Neuronal stem cell (in vitro differentiated cells): ENCODE results near the gene KCNN2.

Experiments
- DNase-seq: peaks from one replicate; pipeline ENCODE4 v3.0.0-alpha.2; 2013; ENCODE audit warnings: low spot score
- H2AFZ ChIP-seq: one replicate; pipeline ENCODE4 v1.6.1; 2013; ENCODE audit warnings: mild to moderate bottlenecking, low read length, inconsistent platforms
- H2AK5ac ChIP-seq: 2 replicates; pipeline ENCODE4 v1.6.1; 2013; ENCODE audit warnings: low read depth, mild to moderate bottlenecking, inconsistent platforms, low read length, moderate library complexity, mixed read lengths
- H2BK120ac ChIP-seq: 2 replicates; pipeline ENCODE4 v1.6.1; 2013; ENCODE audit warnings: low read depth, mild to moderate bottlenecking, inconsistent platforms, low read length, moderate library complexity, mixed read lengths
- H2BK12ac ChIP-seq: one replicate; pipeline ENCODE4 v1.6.1; 2013; ENCODE audit warnings: low read length, inconsistent platforms
- H2BK15ac ChIP-seq: 2 replicates; pipeline ENCODE4 v1.6.1; 2013; ENCODE audit warnings: mild to moderate bottlenecking, low read length, inconsistent platforms, mixed read lengths
- H2BK5ac ChIP-seq: one replicate; pipeline ENCODE4 v1.6.1; 2013; ENCODE audit warnings: inconsistent platforms, mild to moderate bottlenecking, low read length, moderate library complexity
- H3K14ac ChIP-seq: one replicate; pipeline ENCODE4 v1.6.1; 2013; ENCODE audit warnings: low read length, inconsistent platforms
- H3K18ac ChIP-seq: 2 replicates; pipeline ENCODE4 v1.6.1; 2013; ENCODE audit warnings: low read length, inconsistent platforms
- H3K23ac ChIP-seq: 2 replicates; pipeline ENCODE4 v1.6.1; 2013; ENCODE audit warnings: low read depth, mild to moderate bottlenecking, mixed read lengths, low read length, inconsistent platforms; ENCODE audit not compliant: poor library complexity
- H3K27ac ChIP-seq: replicated peaks from 3 replicates; pipeline ENCODE4 v1.5.1; 2013; ENCODE audit warnings: low read length, inconsistent platforms
- H3K27me3 ChIP-seq, 3 experiments: 2 replicates each; pipeline ENCODE4 v1.6.1; 2013; ENCODE audit warnings: low read length in 3 of 3, mild to moderate bottlenecking in 2 of 3, inconsistent platforms in 1 of 3, low read depth in 1 of 3, mixed read lengths in 1 of 3, moderate library complexity in 1 of 3; ENCODE audit not compliant: control insufficient read depth in 3 of 3, insufficient read depth in 3 of 3
- H3K36me3 ChIP-seq, 2 donors: replicated peaks in 1 of 2; 2 replicates each; pipeline ENCODE4 v1.6.1; 2013; ENCODE audit warnings: low read length in 2 of 2; ENCODE audit not compliant: control insufficient read depth in 2 of 2, insufficient read depth in 2 of 2
- H3K4ac ChIP-seq: 2 replicates; pipeline ENCODE4 v1.6.1; 2013; ENCODE audit warnings: inconsistent platforms, mild to moderate bottlenecking, low read length, moderate library complexity
- H3K4me1 ChIP-seq, 2 donors: 1 replicate in 1 of 2; 2 replicates in 1 of 2; pipeline ENCODE4 v1.6.1; 2013; ENCODE audit warnings: low read length in 2 of 2, low read depth in 1 of 2; ENCODE audit not compliant: control insufficient read depth in 2 of 2, insufficient read depth in 1 of 2
- H3K4me2 ChIP-seq: one replicate; pipeline ENCODE4 v1.6.1; 2013; ENCODE audit warnings: mild to moderate bottlenecking, low read length, inconsistent platforms; ENCODE audit not compliant: insufficient read depth, poor library complexity, severe bottlenecking
- H3K4me3 ChIP-seq, 2 donors: 2 replicates each; pipeline ENCODE4 v1.5.1; 2013; ENCODE audit warnings: low read length in 2 of 2, mild to moderate bottlenecking in 2 of 2, inconsistent platforms in 1 of 2, moderate library complexity in 1 of 2
- H3K79me1 ChIP-seq: one replicate; pipeline ENCODE4 v1.6.1; 2013; ENCODE audit warnings: low read depth, mild to moderate bottlenecking, inconsistent platforms, low read length, moderate library complexity
- H3K9ac ChIP-seq: one replicate; pipeline ENCODE4 v1.6.1; 2013; ENCODE audit warnings: mild to moderate bottlenecking, low read depth, low read length, inconsistent platforms; ENCODE audit not compliant: poor library complexity
- H3K9me3 ChIP-seq, 2 donors: replicated peaks in 1 of 2; 2 replicates each; pipeline versions ENCODE3 to v1.6.1; 2013; ENCODE audit warnings: low read length in 2 of 2, mild to moderate bottlenecking in 2 of 2, inconsistent platforms in 1 of 2, low read depth in 1 of 2, mixed read lengths in 1 of 2, moderate library complexity in 1 of 2; ENCODE audit not compliant: control insufficient read depth in 2 of 2, insufficient read depth in 1 of 2
- H4K8ac ChIP-seq: one replicate; pipeline ENCODE4 v1.6.1; 2013; ENCODE audit warnings: low read depth, mild to moderate bottlenecking, inconsistent platforms, low read length, moderate library complexity
- H4K91ac ChIP-seq: one replicate; pipeline ENCODE4 v1.6.1; 2013; ENCODE audit warnings: low read length, low read depth, mild to moderate bottlenecking, inconsistent platforms; ENCODE audit not compliant: poor library complexity
- WGBS, 2 donors: extraction: QIAGEN DNeasy Blood & Tissue Kit; methylation state at CpG; one replicate each; pipeline ENCODE4 v1.1.7; 2013; ENCODE audit warnings: missing lambda C conversion rate in 2 of 2, mixed read lengths in 1 of 2; ENCODE audit not compliant: insufficient read length in 2 of 2, insufficient replicate concordance in 1 of 2; ENCODE audit errors: extremely low coverage in 2 of 2; 5-methylcytosine and 5-hydroxymethylcytosine counted together

Gene KCNN2

GRCh38 chr5:114332493-114332892 is 29.4 kb upstream of the KCNN2 start:
- Histone ChIP-seq H2AFZ (no peak overlapping the region), H2AK5ac (no peak overlapping the region), H3K23ac (no peak overlapping the region), H3K79me1 (no peaks in the 10 kb centered on the region), H3K27ac (no peak overlapping the region), H3K9me3 (no peaks in the 10 kb centered on the region), H4K91ac (no peak overlapping the region), H4K8ac (no peak overlapping the region), H3K36me3 (no peaks in the 10 kb centered on the region), H3K27me3 (no peaks in the 10 kb centered on the region), H3K4ac (no peak overlapping the region), H2BK12ac (no peak overlapping the region), H3K9ac (no peak overlapping the region), H3K4me3 (no peak overlapping the region), H3K4me2 (no peak overlapping the region), H2BK5ac (no peak overlapping the region), H3K14ac (no peak overlapping the region), H2BK15ac (no peak overlapping the region), H2BK120ac (no peak overlapping the region), H3K18ac (no peak overlapping the region), H3K4me1 (no peaks in the 10 kb centered on the region)
- DNase-seq: no peak

GRCh38 chr5:114332925-114333324 is 28.9 kb upstream of the KCNN2 start:
- H2BK15ac ChIP-seq: no peak overlapping the region
- H2AFZ ChIP-seq: no peak overlapping the region
- no peak overlapping the region for H3K4ac ChIP-seq
- H3K36me3 ChIP-seq: no peaks in the 10 kb centered on the region
- no peak overlapping the region for H2AK5ac ChIP-seq
- no peaks in the 10 kb centered on the region for H3K27me3 ChIP-seq
- H3K4me3 ChIP-seq: no peak overlapping the region
- 100% methylated on average over 1 of the region's 5 CpGs; no CpG with 5 or more reads in 1 of the 2 donors for WGBS, 2 donors
- H4K8ac ChIP-seq: no peak overlapping the region
- no peaks in the 10 kb centered on the region for H3K4me1 ChIP-seq
- H3K79me1 ChIP-seq: no peaks in the 10 kb centered on the region
- no peak overlapping the region for H3K14ac ChIP-seq
- H2BK120ac ChIP-seq: no peak overlapping the region
- H3K9ac ChIP-seq: no peak overlapping the region
- no peak overlapping the region for H3K27ac ChIP-seq
- H4K91ac ChIP-seq: no peak overlapping the region
- no peak overlapping the region for H3K4me2 ChIP-seq
- no peak overlapping the region for H3K18ac ChIP-seq
- no peak overlapping the region for H3K23ac ChIP-seq
- DNase-seq: no peak
- no peak overlapping the region for H2BK12ac ChIP-seq
- no peak overlapping the region for H2BK5ac ChIP-seq
- no peaks in the 10 kb centered on the region for H3K9me3 ChIP-seq

- Histone ChIP-seq H3K4me2 (no peak overlapping the region), H3K79me1 (no peaks in the 10 kb centered on the region), H3K14ac (no peak overlapping the region), H2AK5ac (no peak overlapping the region), H2BK12ac (no peak overlapping the region), H4K91ac (no peak overlapping the region), H2BK5ac (no peak overlapping the region), H3K18ac (no peak overlapping the region), H3K23ac (no peak overlapping the region), H3K4ac (no peak overlapping the region), H2BK120ac (no peak overlapping the region), H3K4me3 (no peak overlapping the region), H3K9me3 (no peaks in the 10 kb centered on the region), H3K9ac (no peak overlapping the region), H3K36me3 (no peaks in the 10 kb centered on the region), H3K27me3 (no peaks in the 10 kb centered on the region), H2BK15ac (no peak overlapping the region), H2AFZ (no peak overlapping the region), H3K27ac (no peak overlapping the region), H4K8ac (no peak overlapping the region), H3K4me1 (no peaks in the 10 kb centered on the region)
- no CpG with 5 or more reads among the region's 1 CpG for WGBS, 2 donors
- DNase-seq: no peak
These were observed 26.5 kb upstream of the KCNN2 start for GRCh38 chr5:114335391-114335790.

GRCh38 chr5:114339108-114339507 is 22.8 kb upstream of the KCNN2 start:
- Histone ChIP-seq H2AK5ac (no peak overlapping the region), H3K4ac (no peak overlapping the region), H2BK120ac (no peak overlapping the region), H2BK5ac (no peak overlapping the region), H3K79me1 (no peaks in the 10 kb centered on the region), H3K9ac (no peak overlapping the region), H3K27me3 (no peaks in the 10 kb centered on the region), H3K18ac (no peak overlapping the region), H2AFZ (no peak overlapping the region), H3K36me3 (no peaks in the 10 kb centered on the region), H3K4me2 (no peak overlapping the region), H3K23ac (no peak overlapping the region), H3K9me3 (no peaks in the 10 kb centered on the region), H3K27ac (no peak overlapping the region), H3K14ac (no peak overlapping the region), H4K8ac (no peak overlapping the region), H2BK15ac (no peak overlapping the region), H2BK12ac (no peak overlapping the region), H3K4me1 (no peaks in the 10 kb centered on the region), H3K4me3 (no peak overlapping the region), H4K91ac (no peak overlapping the region)
- WGBS, 2 donors: no CpG with 5 or more reads among the region's 3 CpGs
- DNase-seq: no peak
